ENCODE data around the gene UGT1A6. TPM values are rescaled to one million over a fixed set of nuclear protein-coding genes. Genes with fewer than 3 reads are reported as not detected.
A peak's percentile ranks its signal among the peaks of the same experiment; 100 is the strongest.

UGT1A6 gene
- total and polyA plus RNA-seq, 8 donors: 0.05 to 0.69 TPM; not detected in 6

DNA sequence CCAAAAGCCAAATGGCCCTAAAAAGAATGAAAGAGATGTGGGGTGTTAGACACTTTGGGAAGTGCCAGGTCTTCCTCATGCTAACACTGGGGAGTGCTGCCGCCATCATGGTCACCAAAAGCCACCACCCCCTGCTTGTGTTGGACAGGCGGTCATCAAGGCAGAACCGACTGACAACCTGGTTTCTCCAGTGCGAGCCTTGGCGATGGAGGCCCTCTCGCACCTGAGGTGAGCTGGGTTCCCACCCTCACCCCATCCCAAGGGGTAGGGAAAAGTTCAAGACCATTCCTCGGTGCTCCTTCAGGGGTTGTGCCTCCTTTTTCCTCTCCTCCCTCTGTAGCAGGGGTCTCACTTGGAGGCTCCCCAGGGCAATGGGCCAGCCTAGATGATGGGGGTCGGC lies 119.0 kb downstream of the UGT1A6 start:
- ATAC-seq (no peak), FAIRE-seq (no peak), DNase-seq (peak in 2 of 6 donors; percentile 10 to 22)
- no peaks in the 10 kb centered on the region for H3K27me3 ChIP-seq
- H3K36me3 ChIP-seq: no peaks in the 10 kb centered on the region
- H3K4me3 ChIP-seq: no peak overlapping the region
- 74 to 87% methylated on average over 8 of the region's 8 CpGs for WGBS, 2 donors
- H3K4me1 ChIP-seq: no peaks in the 10 kb centered on the region
- TF ChIP-seq, protein P1, sequence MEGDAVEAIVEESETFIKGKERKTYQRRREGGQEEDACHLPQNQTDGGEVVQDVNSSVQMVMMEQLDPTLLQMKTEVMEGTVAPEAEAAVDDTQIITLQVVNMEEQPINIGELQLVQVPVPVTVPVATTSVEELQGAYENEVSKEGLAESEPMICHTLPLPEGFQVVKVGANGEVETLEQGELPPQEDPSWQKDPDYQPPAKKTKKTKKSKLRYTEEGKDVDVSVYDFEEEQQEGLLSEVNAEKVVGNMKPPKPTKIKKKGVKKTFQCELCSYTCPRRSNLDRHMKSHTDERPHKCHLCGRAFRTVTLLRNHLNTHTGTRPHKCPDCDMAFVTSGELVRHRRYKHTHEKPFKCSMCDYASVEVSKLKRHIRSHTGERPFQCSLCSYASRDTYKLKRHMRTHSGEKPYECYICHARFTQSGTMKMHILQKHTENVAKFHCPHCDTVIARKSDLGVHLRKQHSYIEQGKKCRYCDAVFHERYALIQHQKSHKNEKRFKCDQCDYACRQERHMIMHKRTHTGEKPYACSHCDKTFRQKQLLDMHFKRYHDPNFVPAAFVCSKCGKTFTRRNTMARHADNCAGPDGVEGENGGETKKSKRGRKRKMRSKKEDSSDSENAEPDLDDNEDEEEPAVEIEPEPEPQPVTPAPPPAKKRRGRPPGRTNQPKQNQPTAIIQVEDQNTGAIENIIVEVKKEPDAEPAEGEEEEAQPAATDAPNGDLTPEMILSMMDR (IDR thresholded peaks at IDR 0.05): no peak
- H3K9me3 ChIP-seq: no peaks in the 10 kb centered on the region
- H3K27ac ChIP-seq: no peak overlapping the region
- intact Hi-C loops (cut with DNase I): no loop called here

DNA sequence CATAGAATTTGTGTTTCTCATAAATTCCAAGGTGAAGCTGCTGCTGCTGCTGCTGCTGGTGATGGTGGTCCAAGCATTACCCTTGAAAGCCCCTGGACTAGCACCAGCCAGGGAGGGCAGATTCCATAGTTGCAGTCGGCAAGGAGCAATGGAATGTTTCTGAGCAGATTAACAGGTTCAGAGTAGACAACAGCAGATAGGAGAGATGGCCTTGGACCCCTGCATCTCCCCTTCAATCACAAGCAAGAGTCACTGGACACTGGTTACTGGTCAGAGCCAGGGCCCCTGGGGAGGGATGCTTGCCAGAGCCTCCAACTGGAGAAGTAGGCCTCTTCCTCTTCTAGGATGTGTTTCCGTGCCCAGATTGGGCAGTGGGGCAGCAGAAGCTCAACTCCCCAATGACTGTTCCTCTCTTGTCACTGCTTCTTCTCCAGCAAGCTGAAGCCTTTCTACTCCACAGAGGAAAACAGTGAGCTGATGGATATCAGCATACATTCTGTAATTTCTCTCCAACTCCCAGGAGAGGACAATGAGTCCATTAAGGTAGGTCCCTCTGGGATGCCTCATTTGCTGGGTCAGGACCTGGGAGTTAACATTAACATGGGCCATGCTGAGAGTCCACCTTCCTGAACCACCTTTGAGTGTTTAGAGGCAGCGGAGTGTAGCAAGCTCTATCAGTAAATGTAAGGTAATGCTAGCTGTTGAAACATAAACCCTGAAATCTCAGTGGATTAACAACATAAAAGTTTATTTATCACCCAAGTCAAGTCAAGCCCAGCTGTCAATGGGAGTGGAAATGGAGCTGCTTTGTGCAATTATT lies 120.8 kb downstream of the UGT1A6 start:
- DNase-seq: peak in 3 of 6 donors; percentile 7 to 29 (median 7)
- no peak for FAIRE-seq
- ATAC-seq: no peak

DNA sequence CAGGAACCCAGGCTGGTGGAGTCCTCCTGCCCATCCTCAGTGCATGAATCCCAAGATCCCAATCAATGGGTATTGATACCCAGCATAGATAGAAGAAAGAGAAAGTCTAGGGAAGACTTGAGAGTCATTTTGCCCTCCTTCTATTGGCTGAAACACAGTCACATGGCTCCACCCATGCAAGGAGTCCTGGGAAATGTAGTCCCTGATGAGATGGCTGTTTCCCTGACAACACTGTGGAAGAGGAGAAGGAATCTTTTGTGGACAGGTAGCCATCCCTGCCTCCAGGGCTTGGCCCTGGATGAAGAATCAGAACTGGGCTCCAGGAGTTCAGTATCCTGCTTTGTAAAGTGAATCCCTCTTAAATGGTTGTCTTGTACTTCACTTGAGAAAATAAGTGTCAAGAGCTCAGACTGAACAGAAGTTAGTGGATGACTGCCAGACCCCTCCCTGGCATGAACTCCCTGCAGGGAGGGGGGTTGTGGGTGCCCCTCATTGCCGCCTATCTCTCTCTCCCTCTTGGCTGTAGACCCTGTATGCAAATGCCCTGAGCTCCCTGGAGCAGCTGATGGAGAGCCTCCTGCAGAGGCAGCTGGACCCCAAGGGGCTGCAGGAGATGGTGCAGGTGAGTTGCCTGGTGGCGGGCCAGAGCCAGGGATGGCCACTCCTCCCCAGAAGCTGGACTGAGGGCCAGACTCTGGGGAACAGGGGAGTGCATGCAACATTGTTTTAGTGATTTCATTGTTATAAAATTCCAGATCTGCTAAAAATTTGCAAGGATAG lies 121.6 kb downstream of the UGT1A6 start:
- no peak for FAIRE-seq

More for the DNA sequence above, 120.8 kb downstream of the UGT1A6 start:
- whole genome bisulfite sequencing, 2 donors: 61 to 67% methylated on average over 3 of the region's 3 CpGs
- Histone ChIP-seq H3K27ac (no peak overlapping the region), H3K4me3 (no peak overlapping the region), H3K9me3 (no peaks in the 10 kb centered on the region), H3K27me3 (no peaks in the 10 kb centered on the region), H3K4me1 (no peaks in the 10 kb centered on the region), H3K36me3 (no peaks in the 10 kb centered on the region)
- TF ChIP-seq, protein P1 (IDR thresholded peaks at IDR 0.05): no peak
- intact Hi-C loops (cut with DNase I): no loop called here

DNA sequence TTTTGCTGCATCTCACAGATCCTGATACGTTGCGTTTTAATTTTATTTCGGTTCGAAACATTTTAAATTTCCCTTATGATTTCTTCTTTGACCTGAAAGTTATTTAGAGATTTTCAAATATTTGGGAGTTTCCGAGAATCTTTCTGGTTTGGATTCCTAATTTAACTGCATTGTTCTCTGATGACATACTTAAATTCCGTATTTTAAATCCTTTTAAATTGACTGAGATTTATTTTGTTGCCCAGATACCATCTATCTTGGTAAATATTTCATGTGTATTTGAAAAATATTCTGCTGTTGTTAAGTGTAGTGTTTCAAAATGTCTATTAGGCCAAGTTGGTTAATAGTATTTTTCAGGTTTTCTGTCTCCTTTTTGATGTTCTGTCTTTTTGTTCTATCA lies 123.2 kb downstream of the UGT1A6 start:
- FAIRE-seq: no peak
- H3K4me3 ChIP-seq: no peak overlapping the region
- WGBS, 2 donors: 73 to 87% methylated on average over 6 of the region's 6 CpGs
- TF ChIP-seq, protein P1 (IDR thresholded peaks at IDR 0.05): no peak
- no peaks in the 10 kb centered on the region for H3K4me1 ChIP-seq
- H3K27me3 ChIP-seq: no peaks in the 10 kb centered on the region
- H3K9me3 ChIP-seq: no peaks in the 10 kb centered on the region
- DNase-seq: no peak
- no peak for ATAC-seq
- no peak overlapping the region for H3K27ac ChIP-seq
- intact Hi-C loops (cut with DNase I): no loop called here
- H3K36me3 ChIP-seq: no peaks in the 10 kb centered on the region

More for the DNA sequence above, 121.6 kb downstream of the UGT1A6 start:
- H3K4me3 ChIP-seq: no peak overlapping the region
- H3K27me3 ChIP-seq: no peaks in the 10 kb centered on the region
- intact Hi-C loops (cut with DNase I): no loop called here
- H3K27ac ChIP-seq: no peak overlapping the region
- H3K4me1 ChIP-seq: no peaks in the 10 kb centered on the region
- no peak for ATAC-seq
- peak in 2 of 6 donors; percentile 2 to 14 for DNase-seq
- WGBS, 2 donors: 66 to 81% methylated on average over 2 of the region's 2 CpGs
- H3K36me3 ChIP-seq: no peaks in the 10 kb centered on the region
- no peaks in the 10 kb centered on the region for H3K9me3 ChIP-seq
- TF ChIP-seq, protein P1 (IDR thresholded peaks at IDR 0.05): no peak
